K562 (cell line): Measurements from ENCODE around the gene PRRT2. TPM values are rescaled to one million over a fixed set of nuclear protein-coding genes. Genes with fewer than 3 reads are reported as not detected.

Experiments used
- ATAC-seq: fragments of 200-7000 bp; cut with Tn5 transposase; 3 replicates; pipeline ENCODE4 v1.9.1; 2020; ENCODE audit warnings: moderate library complexity
- BruUV-seq: library from RNA; stranded (reverse); fragments of 400-500 nt; replicated peaks from 2 replicates; lab custom pipeline; 2021; lab: Mats Ljungman, UMichigan
- CTCF ChIA-PET: fragments of 300-600 bp; formaldehyde crosslinking; extraction: SDS; loops from one replicate; lab custom pipeline; 2021; ENCODE audit warnings: low intra/inter-chr PET ratio; lab: Yijun Ruan, JAX
- POLR2A ChIA-PET: fragments of 300-600, 350-650 bp; sonication (Branson Sonifier 250); formaldehyde crosslinking; extraction: SDS; loops from one replicate; lab custom pipeline; 2021; ENCODE audit warnings: antibody characterized with exemption, inconsistent platforms; lab: Yijun Ruan, JAX
- DNase-seq, 4 experiments: peaks; one replicate each; pipeline versions ENCODE4 v3.0.0 to v3.0.0-alpha.2; 2011 to 2018; ENCODE audit warnings: low spot score in 3 of 4, mixed read lengths in 3 of 4; ENCODE audit errors: extremely low read depth in 1 of 4
- FAIRE-seq: peaks from 2 replicates; lab custom pipeline; 2011; peaks lifted over from hg19 to GRCh38; lab: Jason Lieb, UNC
- H2AFZ ChIP-seq: 2 replicates; pipeline ENCODE4 v1.6.0; 2011; ENCODE audit warnings: low read depth, low read length, control low read depth, inconsistent platforms
- H3K27ac ChIP-seq: fragments of 200-600 bp; 3 replicates; pipeline ENCODE4 v1.8.0; 2011; ENCODE audit warnings: low read depth, mild to moderate bottlenecking, control low read depth, inconsistent platforms, low read length, moderate library complexity, mixed read lengths; ENCODE audit errors: extremely low read depth
- H3K27me3 ChIP-seq, 2 experiments: fragments of 300-600 bp in 1 of 2; 2 replicates in 1 of 2; 3 replicates in 1 of 2; pipeline versions ENCODE4 v1.6.0 to v1.8.0; 2011; ENCODE audit warnings: inconsistent platforms in 2 of 2, low read length in 2 of 2, mild to moderate bottlenecking in 1 of 2, mixed read lengths in 1 of 2, moderate library complexity in 1 of 2; ENCODE audit not compliant: control insufficient read depth in 2 of 2, insufficient read depth in 2 of 2
- H3K36me3 ChIP-seq: fragments of 300-600 bp; 3 replicates; pipeline ENCODE4 v1.8.0; 2011; ENCODE audit warnings: mild to moderate bottlenecking, low read length, inconsistent platforms; ENCODE audit not compliant: control insufficient read depth, insufficient read depth
- H3K4me1 ChIP-seq, 2 experiments: fragments of 200-600 bp in 1 of 2; replicated peaks in 1 of 2; 2 replicates in 1 of 2; 3 replicates in 1 of 2; pipeline versions ENCODE4 v1.5.1 to v1.8.0; 2011; ENCODE audit warnings: inconsistent platforms in 2 of 2, low read length in 2 of 2, mild to moderate bottlenecking in 1 of 2, mixed read lengths in 1 of 2, moderate library complexity in 1 of 2; ENCODE audit not compliant: control insufficient read depth in 2 of 2, insufficient read depth in 2 of 2
- H3K4me2 ChIP-seq: 2 replicates; pipeline ENCODE4 v1.6.1; 2011; ENCODE audit warnings: low read length, control low read depth, inconsistent platforms, mixed read lengths; ENCODE audit not compliant: insufficient read depth
- H3K4me3 ChIP-seq: fragments of 200-600 bp; sonication (generic), shearing (Covaris generic); 2 replicates; pipeline ENCODE4 v1.5.1; 2016; ENCODE audit warnings: control low read depth, inconsistent platforms
- H3K79me2 ChIP-seq: fragments of 200-600 bp; 3 replicates; pipeline ENCODE4 v1.8.0; 2011; ENCODE audit warnings: low read length, inconsistent platforms; ENCODE audit not compliant: control insufficient read depth, insufficient read depth
- H3K9ac ChIP-seq, 2 experiments: 2 replicates each; pipeline versions ENCODE4 v1.6.0 to v1.6.1; 2011; ENCODE audit warnings: low read depth in 2 of 2, low read length in 2 of 2, control low read depth in 1 of 2, inconsistent platforms in 1 of 2, mild to moderate bottlenecking in 1 of 2, mixed read lengths in 1 of 2; ENCODE audit not compliant: insufficient read depth in 1 of 2
- H3K9me1 ChIP-seq: one replicate; pipeline ENCODE4 v1.6.0; 2011; ENCODE audit warnings: inconsistent platforms, mild to moderate bottlenecking, low read length, moderate library complexity; ENCODE audit not compliant: control insufficient read depth, insufficient read depth
- H3K9me3 ChIP-seq: replicated peaks from 2 replicates; pipeline ENCODE4 v1.5.1; 2011; ENCODE audit warnings: low read depth, low read length, inconsistent platforms; ENCODE audit not compliant: control insufficient read depth, insufficient read depth
- H4K20me1 ChIP-seq: replicated peaks from 2 replicates; pipeline ENCODE4 v1.6.1; 2011; ENCODE audit warnings: low read length, inconsistent platforms, mixed read lengths; ENCODE audit not compliant: control insufficient read depth, insufficient read depth
- CBFA2T2 ChIP-seq: fragments of 450-650 bp; conservative IDR thresholded peaks from 2 replicates; pipeline ENCODE4 v1.6.1; 2017; ENCODE audit warnings: mild to moderate bottlenecking
- COPS2 ChIP-seq: fragments of 450-650 bp; conservative IDR thresholded peaks from 2 replicates; pipeline ENCODE4 v1.6.1; 2016; ENCODE audit warnings: mild to moderate bottlenecking, moderate library complexity
- HNRNPLL ChIP-seq: fragments of 200-400 bp; formaldehyde crosslinking; IDR thresholded peaks from 2 replicates; pipeline ENCODE4 v1.6.1; 2017; ENCODE audit warnings: low read length, low read depth, mild to moderate bottlenecking; ENCODE audit not compliant: poor library complexity, severe bottlenecking
- POLR2H ChIP-seq: IDR thresholded peaks from 2 replicates; pipeline ENCODE4 v1.6.1; 2016; ENCODE audit warnings: missing genetic modification characterization, low read depth, mild to moderate bottlenecking, control low read depth, missing compliant biosample characterization, moderate library complexity
- POLR3A ChIP-seq: IDR thresholded peaks from 2 replicates; pipeline ENCODE4 v1.6.1; 2011; ENCODE audit warnings: borderline replicate concordance, mild to moderate bottlenecking, moderate library complexity; ENCODE audit not compliant: insufficient read length, insufficient read depth; ENCODE audit errors: extremely low read depth
- RHOXF2B ChIP-seq: fragments of 250-450 bp; sonication (Bioruptor Pico); conservative IDR thresholded peaks from 2 replicates; pipeline ENCODE4 v1.5.1; 2021
- SIX5 ChIP-seq, 2 experiments: IDR thresholded peaks; 2 replicates each; pipeline ENCODE4 v1.6.1; 2011; ENCODE audit warnings: low read length in 2 of 2, borderline replicate concordance in 1 of 2, low read depth in 1 of 2, mild to moderate bottlenecking in 1 of 2, moderate library complexity in 1 of 2; ENCODE audit not compliant: insufficient read depth in 1 of 2
- SRSF9 ChIP-seq: fragments of 200-400 bp; formaldehyde crosslinking; IDR thresholded peaks from 2 replicates; pipeline ENCODE4 v1.6.1; 2017; ENCODE audit warnings: low read depth, low read length, borderline replicate concordance
- TRIM24 ChIP-seq, 2 experiments: fragments of 450-650 bp; IDR thresholded peaks; 2 replicates each; pipeline ENCODE4 v1.6.1; 2016
- TSC22D4 ChIP-seq: fragments of 450-650 bp; IDR thresholded peaks from 2 replicates; pipeline ENCODE4 v1.6.1; 2016; ENCODE audit warnings: missing genetic modification characterization, missing biosample characterization, control low read depth
- ZNF134 ChIP-seq: fragments of 250-450 bp; sonication (Bioruptor Pico); conservative IDR thresholded peaks from 2 replicates; pipeline ENCODE4 v1.4.0; 2020
- ZNF140 ChIP-seq: fragments of 250-450 bp; sonication (Bioruptor Pico); IDR thresholded peaks from 2 replicates; pipeline ENCODE4 v1.8.0; 2021; ENCODE audit warnings: moderate library complexity, mild to moderate bottlenecking, inconsistent platforms
- ZNF143 ChIP-seq: sonication (generic); formaldehyde crosslinking; IDR thresholded peaks from 2 replicates; pipeline ENCODE4 v1.9.0; 2022; ENCODE audit warnings: mild to moderate bottlenecking, missing genetic modification reagents
- WGBS: fragments of 100-300 bp; shearing (Covaris generic); methylation state at CpG from one replicate; pipeline ENCODE4 v1.1.6; 2016; ENCODE audit warnings: low coverage, mixed read lengths; ENCODE audit not compliant: insufficient coverage; ENCODE audit errors: missing lambda C conversion rate; 5-methylcytosine and 5-hydroxymethylcytosine counted together
- in situ Hi-C: fragments of 300-500 bp; cut with MboI; formaldehyde crosslinking; loops from 4 replicates; pipeline ENCODE4 v1.15.0; 2018; ENCODE audit warnings: inconsistent platforms, mixed read lengths
- intact Hi-C: fragments of 100-400 bp; cut with micrococcal nuclease; formaldehyde crosslinking; loops from 2 replicates; pipeline ENCODE4 v1.14.2; 2022
- polyA plus RNA-seq, 8 experiments: library from polyadenylated mRNA; depleted of rRNA in 4 of 8; stranded (reverse) in 5 of 8; unstranded in 3 of 8; fragments of >200 nt; fragmentation: Nextera tagmentation in 2 of 8; fragmentation: Illumina TruSeq in 1 of 8; extraction: Ambion mirVana in 2 of 8; extraction: Trizol in 1 of 8; gene quantifications; 2 replicates each; pipeline versions ENCODE4 v1.2.1 to v1.2.3, GENCODE V29; 2011 to 2014; ENCODE audit warnings: inconsistent platforms in 1 of 8, missing spikeins in 1 of 8
- total RNA-seq, 7 experiments: library from RNA; depleted of rRNA in 6 of 7; stranded (reverse); fragments of >200 nt in 6 of 7; fragmentation: Illumina TruSeq in 2 of 7; extraction: Trizol in 2 of 7; gene quantifications; 2 replicates each; pipeline versions ENCODE4 v1.2.1 to v1.2.3, GENCODE V29; 2011 to 2021; ENCODE audit warnings: low replicate concordance in 1 of 7
- TF ChIP-seq, protein P1 (sequence below): fragments of 450-650 bp; formaldehyde crosslinking; conservative IDR thresholded peaks from 2 replicates; pipeline ENCODE4 v1.4.0; 2022; ENCODE audit warnings: mild to moderate bottlenecking, missing genetic modification characterization
- TF ChIP-seq, protein P2 (sequence below), 2 experiments: fragments of 450-650 bp in 1 of 2; IDR thresholded peaks; 2 replicates each; pipeline ENCODE4 v1.6.1; 2011 to 2017; ENCODE audit warnings: low read depth in 2 of 2, antibody characterized with exemption in 1 of 2, borderline replicate concordance in 1 of 2, low read length in 1 of 2, mild to moderate bottlenecking in 1 of 2, mixed read lengths in 1 of 2; ENCODE audit not compliant: control insufficient read depth in 1 of 2
- TF ChIP-seq, protein P3 (sequence below), 2 experiments: fragments of 200-800 bp in 1 of 2; sonication (Bioruptor generic) in 1 of 2; sonication (generic) in 1 of 2; formaldehyde crosslinking in 1 of 2; IDR thresholded peaks in 1 of 2; conservative IDR thresholded peaks in 1 of 2; 2 replicates each; pipeline versions ENCODE4 v1.5.0 to v1.6.1; 2016 to 2020; ENCODE audit warnings: missing compliant biosample characterization in 1 of 2, missing genetic modification characterization in 1 of 2, missing genetic modification reagents in 1 of 2

The PRRT2 gene
- total and polyA plus RNA-seq, 9 of the 15 experiments (the other 6 are each of a cell fraction or from before 2014, with no cell fraction given), result 0.11 to 1.0 (median 0.42) TPM; not detected in 2

DNA sequence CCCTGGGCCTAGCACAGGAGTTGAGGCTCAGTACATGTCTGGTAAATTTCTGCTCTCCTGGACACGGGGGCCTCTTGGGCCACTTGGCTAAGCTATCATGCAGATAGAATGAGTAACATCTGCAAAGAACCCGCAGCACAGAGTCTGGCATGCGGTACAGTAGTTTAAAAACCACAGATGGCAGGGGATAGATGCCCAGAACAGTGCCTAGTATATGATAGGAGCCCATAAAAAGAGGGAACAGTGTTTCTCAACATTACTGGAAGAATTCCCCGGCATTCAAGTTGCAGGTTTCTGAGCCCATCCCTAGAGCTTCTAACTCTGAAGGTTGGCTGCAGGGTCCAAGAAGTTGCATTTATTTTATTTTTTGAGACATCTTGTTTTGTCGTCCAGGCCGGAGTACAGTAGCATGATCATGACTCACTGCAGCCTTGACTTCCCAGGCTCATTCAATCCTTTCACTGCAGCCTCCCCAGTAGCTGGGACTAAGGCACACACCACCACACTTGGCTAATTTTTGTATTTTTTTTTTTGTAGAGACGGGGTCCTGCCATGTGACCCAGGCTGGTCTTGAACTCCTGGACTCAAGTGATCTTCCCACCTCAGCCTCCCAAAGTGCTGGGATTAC is 45.3 kb downstream of the PRRT2 start:
- in situ Hi-C loops, result no loop called here
- no peaks in the 10 kb centered on the region for H3K27me3 ChIP-seq
- ATAC-seq, result no peak
- H3K79me2 ChIP-seq, result peaks cover 4% of the 10 kb centered on the region; the same call in 2 of the 3 replicates
- FAIRE-seq, result no peak
- no peak for DNase-seq
- POLR2A ChIA-PET, result interaction anchor here (0.8 kb wide), 1 partner anchor 46 kb away, joined by 4 read pairs; the partner anchor contains the start of gene PRRT2
- no peak overlapping the region for H2AFZ ChIP-seq
- H3K9me3 ChIP-seq, result no peaks in the 10 kb centered on the region
- H3K27ac ChIP-seq, result no peak overlapping the region
- no peaks in the 10 kb centered on the region for H3K9me1 ChIP-seq
- no TSS peak for BruUV-seq
- TF ChIP-seq ZNF143 (CRISPR knock-in tag), result no peak
- TF ChIP-seq, protein P1, sequence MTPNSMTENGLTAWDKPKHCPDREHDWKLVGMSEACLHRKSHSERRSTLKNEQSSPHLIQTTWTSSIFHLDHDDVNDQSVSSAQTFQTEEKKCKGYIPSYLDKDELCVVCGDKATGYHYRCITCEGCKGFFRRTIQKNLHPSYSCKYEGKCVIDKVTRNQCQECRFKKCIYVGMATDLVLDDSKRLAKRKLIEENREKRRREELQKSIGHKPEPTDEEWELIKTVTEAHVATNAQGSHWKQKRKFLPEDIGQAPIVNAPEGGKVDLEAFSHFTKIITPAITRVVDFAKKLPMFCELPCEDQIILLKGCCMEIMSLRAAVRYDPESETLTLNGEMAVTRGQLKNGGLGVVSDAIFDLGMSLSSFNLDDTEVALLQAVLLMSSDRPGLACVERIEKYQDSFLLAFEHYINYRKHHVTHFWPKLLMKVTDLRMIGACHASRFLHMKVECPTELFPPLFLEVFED (CRISPR knock-in tag), result no peak
- no peak for TF ChIP-seq HNRNPLL
- no peak for TF ChIP-seq RHOXF2B
- TF ChIP-seq ZNF140 (CRISPR knock-in tag), result no peak
- TF ChIP-seq, protein P2, sequence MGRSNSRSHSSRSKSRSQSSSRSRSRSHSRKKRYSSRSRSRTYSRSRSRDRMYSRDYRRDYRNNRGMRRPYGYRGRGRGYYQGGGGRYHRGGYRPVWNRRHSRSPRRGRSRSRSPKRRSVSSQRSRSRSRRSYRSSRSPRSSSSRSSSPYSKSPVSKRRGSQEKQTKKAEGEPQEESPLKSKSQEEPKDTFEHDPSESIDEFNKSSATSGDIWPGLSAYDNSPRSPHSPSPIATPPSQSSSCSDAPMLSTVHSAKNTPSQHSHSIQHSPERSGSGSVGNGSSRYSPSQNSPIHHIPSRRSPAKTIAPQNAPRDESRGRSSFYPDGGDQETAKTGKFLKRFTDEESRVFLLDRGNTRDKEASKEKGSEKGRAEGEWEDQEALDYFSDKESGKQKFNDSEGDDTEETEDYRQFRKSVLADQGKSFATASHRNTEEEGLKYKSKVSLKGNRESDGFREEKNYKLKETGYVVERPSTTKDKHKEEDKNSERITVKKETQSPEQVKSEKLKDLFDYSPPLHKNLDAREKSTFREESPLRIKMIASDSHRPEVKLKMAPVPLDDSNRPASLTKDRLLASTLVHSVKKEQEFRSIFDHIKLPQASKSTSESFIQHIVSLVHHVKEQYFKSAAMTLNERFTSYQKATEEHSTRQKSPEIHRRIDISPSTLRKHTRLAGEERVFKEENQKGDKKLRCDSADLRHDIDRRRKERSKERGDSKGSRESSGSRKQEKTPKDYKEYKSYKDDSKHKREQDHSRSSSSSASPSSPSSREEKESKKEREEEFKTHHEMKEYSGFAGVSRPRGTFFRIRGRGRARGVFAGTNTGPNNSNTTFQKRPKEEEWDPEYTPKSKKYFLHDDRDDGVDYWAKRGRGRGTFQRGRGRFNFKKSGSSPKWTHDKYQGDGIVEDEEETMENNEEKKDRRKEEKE (IDR thresholded peaks at IDR 0.05; ENCODE audit: borderline replicate concordance in 1 of 2, control insufficient read depth in 1 of 2, low read depth in 2 of 2, low read length in 1 of 2), result no peak
- no peak for TF ChIP-seq TRIM24 (IDR thresholded peaks at IDR 0.05)
- TF ChIP-seq POLR2H (tag), result no peak
- TF ChIP-seq TSC22D4 (tag), result no peak
- no peak for TF ChIP-seq COPS2
- TF ChIP-seq SIX5 (IDR thresholded peaks at IDR 0.05; ENCODE audit: borderline replicate concordance in 1 of 2, insufficient read depth in 1 of 2, low read depth in 1 of 2, low read length in 2 of 2), result no peak
- no peak for TF ChIP-seq SRSF9
- TF ChIP-seq POLR3A, result no peak
- TF ChIP-seq, protein P3, sequence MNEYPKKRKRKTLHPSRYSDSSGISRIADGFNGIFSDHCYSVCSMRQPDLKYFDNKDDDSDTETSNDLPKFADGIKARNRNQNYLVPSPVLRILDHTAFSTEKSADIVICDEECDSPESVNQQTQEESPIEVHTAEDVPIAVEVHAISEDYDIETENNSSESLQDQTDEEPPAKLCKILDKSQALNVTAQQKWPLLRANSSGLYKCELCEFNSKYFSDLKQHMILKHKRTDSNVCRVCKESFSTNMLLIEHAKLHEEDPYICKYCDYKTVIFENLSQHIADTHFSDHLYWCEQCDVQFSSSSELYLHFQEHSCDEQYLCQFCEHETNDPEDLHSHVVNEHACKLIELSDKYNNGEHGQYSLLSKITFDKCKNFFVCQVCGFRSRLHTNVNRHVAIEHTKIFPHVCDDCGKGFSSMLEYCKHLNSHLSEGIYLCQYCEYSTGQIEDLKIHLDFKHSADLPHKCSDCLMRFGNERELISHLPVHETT (CRISPR knock-in tag; conservative IDR thresholded peaks at IDR 0.05 in 1 of 2, IDR thresholded peaks at IDR 0.05 in 1 of 2), result no peak
- TF ChIP-seq ZNF134, result no peak
- no peak for TF ChIP-seq CBFA2T2
- CTCF ChIA-PET, result no interaction called here
- 60% methylated on average over 7 of the region's 7 CpGs for WGBS
- H4K20me1 ChIP-seq, result no peaks in the 10 kb centered on the region
- no peak overlapping the region for H3K4me3 ChIP-seq
- H3K9ac ChIP-seq, result no peak overlapping the region
- peaks cover 4 to 13% of the 10 kb centered on the region in 2 experiments; a peak in 3 of 5 replicates for H3K4me1 ChIP-seq
- H3K4me2 ChIP-seq, result no peak overlapping the region
- peaks cover 27% of the 10 kb centered on the region; the same call in 2 of the 3 replicates for H3K36me3 ChIP-seq
- intact Hi-C loops, result no loop called here
